CD8-positive, alpha-beta memory T cell (primary cell): ENCODE data around the gene CFAP100. TPM values are rescaled to one million over a fixed set of nuclear protein-coding genes. Genes with fewer than 3 reads are reported as not detected.

Experiments
- CTCF ChIA-PET: fragments of 350-600 bp; sonication (Branson Sonifier 250); formaldehyde crosslinking; loops from one replicate; lab custom pipeline; 2021; ENCODE audit warnings: antibody characterized with exemption; lab: Charles Lee
- POLR2A ChIA-PET: fragments of 350-600 bp; sonication (Branson Sonifier 250); formaldehyde crosslinking; loops from one replicate; lab custom pipeline; 2021; ENCODE audit warnings: antibody characterized with exemption; lab: Charles Lee
- DNase-seq, 5 donors: peaks; one replicate each; pipeline versions ENCODE4 v3.0.0 to v3.0.0-alpha.2; 2020 to 2022; ENCODE audit warnings: mixed read lengths in 1 of 5
- H3K27ac ChIP-seq: one replicate; pipeline ENCODE4 v1.7.0; 2013; ENCODE audit warnings: low read depth, mild to moderate bottlenecking, low read length, moderate library complexity
- H3K27me3 ChIP-seq: 2 replicates; pipeline ENCODE4 v1.7.0; 2013; ENCODE audit warnings: low read length, mild to moderate bottlenecking; ENCODE audit not compliant: insufficient read depth, poor library complexity, severe bottlenecking
- H3K36me3 ChIP-seq: 2 replicates; pipeline ENCODE4 v1.7.0; 2013; ENCODE audit warnings: mild to moderate bottlenecking, low read length, moderate library complexity; ENCODE audit not compliant: insufficient read depth
- H3K4me1 ChIP-seq: 2 replicates; pipeline ENCODE4 v1.7.0; 2013; ENCODE audit warnings: mild to moderate bottlenecking, low read length, moderate library complexity; ENCODE audit not compliant: insufficient read depth
- H3K4me3 ChIP-seq: 2 replicates; pipeline ENCODE4 v1.7.0; 2013; ENCODE audit warnings: mild to moderate bottlenecking, low read length
- H3K9me3 ChIP-seq: 2 replicates; pipeline ENCODE4 v1.7.0; 2013; ENCODE audit warnings: mild to moderate bottlenecking, low read length
- H3K27ac Mint-ChIP-seq, 8 donors: one replicate each; pipeline ENCODE4 v1.8.0; 2020 to 2021; ENCODE audit warnings: mixed read lengths in 8 of 8, mild to moderate bottlenecking in 6 of 8, inconsistent platforms in 3 of 8, moderate library complexity in 3 of 8
- H3K27me3 Mint-ChIP-seq, 2 donors: one replicate each; pipeline ENCODE4 v1.8.0; 2020 to 2021; ENCODE audit warnings: mixed read lengths in 2 of 2, mild to moderate bottlenecking in 1 of 2, moderate library complexity in 1 of 2
- H3K36me3 Mint-ChIP-seq, 3 donors: one replicate each; pipeline ENCODE4 v1.8.0; 2020 to 2021; ENCODE audit warnings: mixed read lengths in 3 of 3, inconsistent platforms in 1 of 3, mild to moderate bottlenecking in 1 of 3
- H3K4me1 Mint-ChIP-seq, 3 donors: one replicate each; pipeline ENCODE4 v1.8.0; 2020 to 2021; ENCODE audit warnings: mixed read lengths in 3 of 3, inconsistent platforms in 1 of 3, mild to moderate bottlenecking in 1 of 3
- H3K4me3 Mint-ChIP-seq, 7 donors: one replicate each; pipeline ENCODE4 v1.8.0; 2020 to 2021; ENCODE audit warnings: mixed read lengths in 7 of 7, mild to moderate bottlenecking in 6 of 7, moderate library complexity in 4 of 7, inconsistent platforms in 2 of 7
- H3K9me3 Mint-ChIP-seq, 5 donors: one replicate each; pipeline ENCODE4 v1.8.0; 2020 to 2022; ENCODE audit warnings: mixed read lengths in 5 of 5, mild to moderate bottlenecking in 3 of 5, moderate library complexity in 2 of 5, inconsistent platforms in 1 of 5
- polyA plus RNA-seq: library from polyadenylated mRNA; unstranded; fragments of 300-500 nt; fragmentation: Illumina TruSeq; gene quantifications from one replicate; pipeline ENCODE4 v1.2.3, GENCODE V29; 2021
- total RNA-seq, 2 experiments: library from RNA; stranded (reverse); gene quantifications; one replicate each; pipeline ENCODE4 v1.2.3, GENCODE V29; 2021

The CFAP100 gene
- total and polyA plus RNA-seq, 3 experiments from 2014 or later, result not detected

DNA sequence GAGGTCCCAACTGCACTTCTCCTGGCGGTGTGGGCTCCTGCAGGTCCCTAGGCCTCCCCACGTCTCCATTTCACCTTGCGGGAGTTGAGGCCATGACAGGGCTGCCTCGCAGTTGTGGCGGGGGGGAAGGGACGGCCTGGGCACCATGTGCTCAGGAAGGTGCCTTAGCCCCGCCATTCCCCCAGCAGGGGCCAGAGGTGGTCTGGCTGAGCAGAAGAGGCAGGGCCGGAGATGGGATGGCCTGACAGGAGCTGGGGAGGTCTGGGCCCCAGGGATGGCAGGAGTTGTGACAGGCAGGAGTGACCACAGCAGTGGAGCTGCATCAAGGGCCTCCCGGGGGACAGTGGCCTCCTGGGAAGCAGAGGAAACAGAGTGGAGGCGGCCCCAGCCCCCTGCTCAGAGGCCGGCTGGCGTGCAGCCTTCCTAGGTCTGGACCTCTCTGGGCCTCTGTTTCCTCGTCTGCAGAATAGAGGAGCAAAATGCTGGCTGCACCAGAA, 18.8 kb upstream of the CFAP100 start:
- Mint-ChIP-seq H3K27me3 (peaks cover 3 to 19% of the 10 kb centered on the region in 2 donors), H3K4me1 (no peaks in the 10 kb centered on the region), H3K27ac (no peak overlapping the region), H3K4me3 (no peak overlapping the region), H3K9me3 (no peaks in the 10 kb centered on the region), H3K36me3 (peaks cover 0 to 1% (median 0%) of the 10 kb centered on the region in 3 donors)
- Histone ChIP-seq H3K36me3 (no peaks in the 10 kb centered on the region), H3K27ac (no peak overlapping the region), H3K4me3 (no peak overlapping the region), H3K27me3 (no peaks in the 10 kb centered on the region), H3K4me1 (no peaks in the 10 kb centered on the region), H3K9me3 (no peaks in the 10 kb centered on the region)
- no peak for DNase-seq
- ChIA-PET POLR2A (no interaction called here), CTCF (no interaction called here)

DNA sequence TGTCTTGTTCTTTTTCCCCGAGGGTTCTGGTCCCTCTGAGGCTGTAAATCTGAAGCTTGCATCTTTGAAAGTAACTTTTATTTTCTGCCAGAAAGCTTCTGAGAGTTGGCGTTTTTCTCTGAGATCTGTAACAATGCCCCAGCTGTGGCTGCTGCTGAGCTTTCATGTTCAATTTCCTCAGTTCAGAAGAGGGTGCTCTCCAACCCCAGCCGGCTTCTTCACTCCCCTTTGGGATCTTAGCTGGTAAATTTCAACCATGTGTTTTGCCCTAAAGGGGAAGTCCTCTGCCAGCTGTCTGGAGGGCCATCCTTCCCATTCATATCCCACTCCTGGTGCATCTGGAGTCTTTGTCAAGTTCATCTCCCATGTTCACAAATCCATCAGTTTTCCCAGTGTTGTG, 18.3 kb upstream of the CFAP100 start:
- no peak overlapping the region for H3K4me3 Mint-ChIP-seq
- peaks cover 0 to 1% (median 0%) of the 10 kb centered on the region in 3 donors for H3K36me3 Mint-ChIP-seq
- DNase-seq, result no peak
- no peaks in the 10 kb centered on the region for H3K4me1 Mint-ChIP-seq
- POLR2A ChIA-PET, result no interaction called here
- H3K4me3 ChIP-seq, result no peak overlapping the region
- CTCF ChIA-PET, result no interaction called here
- no peaks in the 10 kb centered on the region for H3K4me1 ChIP-seq
- peaks cover 7 to 23% of the 10 kb centered on the region in 2 donors for H3K27me3 Mint-ChIP-seq
- no peak overlapping the region for H3K27ac Mint-ChIP-seq
- H3K9me3 ChIP-seq, result no peaks in the 10 kb centered on the region
- H3K27me3 ChIP-seq, result no peaks in the 10 kb centered on the region
- no peaks in the 10 kb centered on the region for H3K36me3 ChIP-seq
- no peak overlapping the region for H3K27ac ChIP-seq
- no peaks in the 10 kb centered on the region for H3K9me3 Mint-ChIP-seq

DNA sequence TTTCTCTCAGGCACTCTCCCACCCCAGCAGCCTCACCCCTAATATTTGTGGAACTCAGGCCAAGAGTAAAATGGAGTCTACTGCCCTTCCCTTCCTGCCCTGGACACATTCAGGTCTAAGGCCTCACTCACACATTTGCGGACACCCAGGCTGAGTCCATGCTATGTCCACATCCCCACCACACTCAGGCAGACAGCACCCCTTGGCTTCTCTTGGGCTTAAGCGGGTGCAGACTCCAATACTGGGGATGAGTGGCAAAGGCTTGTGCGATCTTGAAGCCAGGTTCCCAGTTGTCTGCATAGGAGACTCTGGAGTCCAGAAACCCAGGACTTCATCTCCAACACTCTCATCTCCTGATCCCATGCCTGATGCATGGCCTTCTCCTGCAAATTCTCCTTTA, 17.5 kb upstream of the CFAP100 start:
- Mint-ChIP-seq H3K27me3 (peaks cover 7 to 25% of the 10 kb centered on the region in 2 donors), H3K27ac (no peak overlapping the region), H3K4me1 (no peaks in the 10 kb centered on the region), H3K36me3 (peaks cover 0 to 1% (median 0%) of the 10 kb centered on the region in 3 donors), H3K9me3 (no peaks in the 10 kb centered on the region), H3K4me3 (no peak overlapping the region)
- DNase-seq, result no peak
- no peaks in the 10 kb centered on the region for H3K27me3 ChIP-seq
- no peaks in the 10 kb centered on the region for H3K4me1 ChIP-seq
- no peaks in the 10 kb centered on the region for H3K9me3 ChIP-seq
- ChIA-PET POLR2A (no interaction called here), CTCF (no interaction called here)
- no peak overlapping the region for H3K4me3 ChIP-seq
- no peak overlapping the region for H3K27ac ChIP-seq
- H3K36me3 ChIP-seq, result no peaks in the 10 kb centered on the region

DNA sequence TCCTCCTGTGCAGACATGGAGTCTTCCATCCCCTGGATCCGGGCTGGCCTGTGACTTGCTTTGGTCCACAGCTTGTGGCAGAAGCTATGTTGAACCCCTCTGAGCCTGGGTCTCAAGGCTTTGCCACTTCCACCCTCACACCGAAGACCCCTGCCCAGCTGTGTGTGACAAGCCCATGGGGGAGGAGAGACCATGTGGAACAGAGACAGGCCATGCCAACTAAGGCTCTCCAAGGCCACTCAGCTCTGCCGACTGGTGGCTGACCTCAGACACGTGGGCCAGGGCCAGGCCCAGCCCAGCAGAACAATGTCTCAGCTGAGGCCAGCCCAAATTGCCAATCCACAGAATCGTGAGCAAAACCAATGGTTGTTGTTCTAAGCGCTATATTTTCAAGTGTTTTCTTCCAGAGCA, 16.4 kb upstream of the CFAP100 start:
- CTCF ChIA-PET, result no interaction called here
- no peaks in the 10 kb centered on the region for H3K4me1 Mint-ChIP-seq
- Histone ChIP-seq H3K4me1 (no peaks in the 10 kb centered on the region), H3K4me3 (no peak overlapping the region), H3K9me3 (no peaks in the 10 kb centered on the region), H3K27me3 (no peaks in the 10 kb centered on the region), H3K27ac (no peak overlapping the region), H3K36me3 (no peaks in the 10 kb centered on the region)
- POLR2A ChIA-PET, result no interaction called here
- no peak overlapping the region for H3K4me3 Mint-ChIP-seq
- H3K27ac Mint-ChIP-seq, result no peak overlapping the region
- DNase-seq, result no peak
- H3K36me3 Mint-ChIP-seq, result peaks cover 0 to 1% (median 0%) of the 10 kb centered on the region in 3 donors
- peaks cover 0 to 4% (median 3%) of the 10 kb centered on the region in 5 donors for H3K9me3 Mint-ChIP-seq
- H3K27me3 Mint-ChIP-seq, result peaks cover 8 to 32% of the 10 kb centered on the region in 2 donors

DNA sequence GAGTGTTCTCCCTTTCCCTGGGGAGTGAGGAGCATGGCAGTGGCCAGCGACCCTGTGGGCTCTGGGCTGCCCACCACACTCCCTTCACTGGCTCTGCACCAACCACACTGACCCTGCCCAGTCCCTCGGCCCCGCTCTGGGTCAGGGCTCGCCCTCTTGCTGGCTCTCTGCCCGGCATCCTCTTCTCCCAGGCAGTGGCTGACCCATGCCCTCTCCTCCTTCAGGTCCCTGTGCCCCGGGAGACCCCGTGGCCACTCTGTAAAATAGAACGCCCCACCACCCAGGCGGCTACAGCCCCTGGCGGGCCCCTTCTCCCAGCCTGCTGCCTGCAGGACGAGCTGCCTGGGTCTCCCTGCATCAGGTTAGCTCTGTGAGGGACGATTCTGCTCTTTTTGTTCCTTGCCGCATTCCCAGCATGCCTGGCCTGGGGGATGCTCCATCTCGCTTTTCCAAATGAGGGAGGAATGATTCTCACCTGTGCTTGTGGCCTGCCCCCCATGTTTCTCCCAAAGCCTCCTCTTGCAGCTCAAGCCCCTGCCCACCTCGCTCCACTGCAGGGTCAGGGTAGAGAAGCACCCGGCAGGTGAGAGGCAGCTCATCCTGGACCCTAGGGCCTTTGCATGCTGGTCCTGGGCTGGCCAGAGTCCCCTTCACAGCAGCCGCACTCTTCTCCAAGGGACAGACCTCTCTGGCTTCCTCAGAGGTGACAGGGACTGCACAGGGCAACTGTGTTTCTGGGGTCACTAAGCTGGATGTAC, 14.5 kb upstream of the CFAP100 start:
- Mint-ChIP-seq H3K9me3 (peaks cover 0 to 9% (median 5%) of the 10 kb centered on the region in 5 donors), H3K36me3 (no peaks in the 10 kb centered on the region), H3K4me3 (no peak overlapping the region), H3K27ac (no peak overlapping the region), H3K27me3 (peaks cover 15 to 47% of the 10 kb centered on the region in 2 donors), H3K4me1 (no peaks in the 10 kb centered on the region)
- no peak for DNase-seq
- H3K36me3 ChIP-seq, result no peaks in the 10 kb centered on the region
- no peaks in the 10 kb centered on the region for H3K4me1 ChIP-seq
- H3K4me3 ChIP-seq, result no peak overlapping the region
- POLR2A ChIA-PET, result no interaction called here
- CTCF ChIA-PET, result interaction anchor here (0.9 kb wide), 1 partner anchor 15 kb away, joined by 3 read pairs; no protein-coding TSS in a partner anchor
- no peak overlapping the region for H3K27ac ChIP-seq
- no peaks in the 10 kb centered on the region for H3K9me3 ChIP-seq
- no peaks in the 10 kb centered on the region for H3K27me3 ChIP-seq

DNA sequence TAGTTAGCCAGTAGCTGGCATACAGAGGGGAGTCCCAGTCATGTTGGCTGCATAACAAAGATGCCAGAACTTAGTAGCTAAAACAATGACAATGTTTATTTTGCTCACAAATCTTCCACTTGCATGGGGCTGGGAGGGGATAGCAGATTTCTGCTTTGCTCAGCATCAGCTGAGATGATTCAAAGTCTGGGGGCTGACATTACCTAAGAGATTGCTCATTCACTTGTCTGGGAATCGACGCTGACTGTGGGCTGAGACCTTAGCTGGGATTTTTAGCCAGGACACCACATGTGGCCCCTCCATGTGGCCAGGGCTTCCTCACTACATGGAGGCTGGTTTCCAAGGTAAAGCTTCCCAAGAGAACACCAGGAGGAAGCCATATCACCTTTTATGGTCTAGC, 12.7 kb upstream of the CFAP100 start:
- DNase-seq, result no peak
- no peaks in the 10 kb centered on the region for H3K4me1 ChIP-seq
- H3K27ac Mint-ChIP-seq, result no peak overlapping the region
- H3K27me3 ChIP-seq, result no peaks in the 10 kb centered on the region
- no peaks in the 10 kb centered on the region for H3K36me3 Mint-ChIP-seq
- H3K4me3 ChIP-seq, result no peak overlapping the region
- no peaks in the 10 kb centered on the region for H3K36me3 ChIP-seq
- ChIA-PET CTCF (no interaction called here), POLR2A (no interaction called here)
- H3K4me3 Mint-ChIP-seq, result no peak overlapping the region
- no peaks in the 10 kb centered on the region for H3K4me1 Mint-ChIP-seq
- H3K9me3 ChIP-seq, result no peaks in the 10 kb centered on the region
- peaks cover 15 to 57% of the 10 kb centered on the region in 2 donors for H3K27me3 Mint-ChIP-seq
- H3K9me3 Mint-ChIP-seq, result peaks cover 0 to 9% (median 5%) of the 10 kb centered on the region in 5 donors
- no peak overlapping the region for H3K27ac ChIP-seq

DNA sequence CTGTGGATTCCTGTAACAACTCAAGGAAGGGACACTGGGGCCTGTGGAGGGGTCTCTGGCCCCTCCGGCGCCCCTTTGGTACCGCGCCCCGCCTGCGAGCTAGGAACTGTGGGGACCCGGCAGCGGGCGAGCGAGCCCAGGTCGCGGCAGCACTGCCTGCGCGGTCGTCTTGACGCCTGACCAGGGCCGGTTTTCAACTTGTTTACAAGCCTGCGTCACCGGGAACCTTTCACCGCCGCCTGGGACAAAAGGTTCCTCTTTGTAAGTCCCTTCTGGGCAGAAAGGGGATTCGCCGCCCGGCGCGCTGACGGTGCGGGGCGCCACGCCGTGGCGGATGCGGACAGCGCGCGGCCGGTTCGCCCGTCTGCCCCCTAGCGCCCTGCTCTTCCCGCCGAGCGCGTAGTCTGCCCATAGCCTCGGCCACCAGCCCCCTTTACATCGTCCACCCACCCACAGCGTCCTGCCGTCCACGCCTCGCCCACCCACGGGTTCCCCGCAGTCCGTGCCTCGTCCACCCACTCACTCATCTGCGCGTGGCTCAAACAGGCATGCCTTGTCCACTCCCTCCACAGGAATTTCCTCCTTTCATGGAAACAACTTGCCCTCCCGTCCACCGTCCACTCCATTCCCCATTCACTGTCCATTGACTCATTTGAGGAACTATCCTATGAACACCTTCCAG, 5.5 kb upstream of the CFAP100 start:
- H3K36me3 Mint-ChIP-seq, result no peaks in the 10 kb centered on the region
- peaks cover 26 to 76% of the 10 kb centered on the region in 2 donors for H3K27me3 Mint-ChIP-seq
- POLR2A ChIA-PET, result no interaction called here
- Histone ChIP-seq H3K27me3 (peaks cover 4% of the 10 kb centered on the region), H3K27ac (no peak overlapping the region), H3K4me1 (no peaks in the 10 kb centered on the region), H3K36me3 (no peaks in the 10 kb centered on the region), H3K4me3 (no peak overlapping the region), H3K9me3 (no peaks in the 10 kb centered on the region)
- H3K4me3 Mint-ChIP-seq, result peak overlapping the region in 2 of 7 donors; percentile 24 to 42
- peaks cover 0 to 2% (median 0%) of the 10 kb centered on the region in 5 donors for H3K9me3 Mint-ChIP-seq
- H3K27ac Mint-ChIP-seq, result no peak overlapping the region
- CTCF ChIA-PET, result no interaction called here
- DNase-seq, result peak in 2 of 5 donors; percentile 6 to 17
- H3K4me1 Mint-ChIP-seq, result peaks cover 0 to 10% (median 7%) of the 10 kb centered on the region in 3 donors

DNA sequence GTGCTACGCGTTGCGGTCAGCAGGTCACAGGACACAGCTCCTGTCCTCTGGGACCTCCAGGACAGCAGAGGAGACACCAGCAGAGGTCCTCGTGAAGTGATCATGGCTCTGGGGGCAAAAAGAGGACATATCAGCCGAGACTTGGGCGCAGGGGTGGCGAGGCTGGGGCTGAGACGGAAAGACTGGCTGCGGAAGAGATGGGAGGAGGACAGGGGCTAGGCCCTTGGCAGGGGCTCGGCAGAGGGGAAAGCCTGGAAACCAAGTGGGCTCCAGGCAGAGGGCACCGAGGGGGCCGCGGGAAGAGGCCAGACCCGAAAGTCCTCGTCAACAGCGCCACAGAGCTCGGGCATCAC, 4.9 kb upstream of the CFAP100 start:
- peak overlapping the region in 2 of 7 donors; percentile 24 to 42 for H3K4me3 Mint-ChIP-seq
- Histone ChIP-seq H3K9me3 (no peaks in the 10 kb centered on the region), H3K27ac (no peak overlapping the region), H3K4me3 (no peak overlapping the region), H3K27me3 (peaks cover 4% of the 10 kb centered on the region), H3K4me1 (no peaks in the 10 kb centered on the region), H3K36me3 (no peaks in the 10 kb centered on the region)
- no peak overlapping the region for H3K27ac Mint-ChIP-seq
- ChIA-PET CTCF (no interaction called here), POLR2A (no interaction called here)
- no peak for DNase-seq
- H3K36me3 Mint-ChIP-seq, result no peaks in the 10 kb centered on the region
- H3K9me3 Mint-ChIP-seq, result peaks cover 0 to 2% (median 0%) of the 10 kb centered on the region in 5 donors
- H3K4me1 Mint-ChIP-seq, result peaks cover 0 to 10% (median 7%) of the 10 kb centered on the region in 3 donors
- H3K27me3 Mint-ChIP-seq, result peaks cover 23 to 74% of the 10 kb centered on the region in 2 donors
